Panc1 (cell line): ENCODE results near the gene PAK2. TPM values are rescaled to one million over a fixed set of nuclear protein-coding genes. Genes with fewer than 3 reads are reported as not detected.

Source experiments
- ATAC-seq: fragments of 200-7000 bp; cut with Tn5 transposase; 2 replicates; pipeline ENCODE4 v1.9.1; 2020; ENCODE audit warnings: mild to moderate bottlenecking, moderate library complexity
- BruUV-seq: library from RNA; stranded (reverse); fragments of 400-500 nt; replicated peaks from 2 replicates; lab custom pipeline; 2021; lab: Mats Ljungman, UMichigan
- CTCF ChIA-PET: fragments of 300-600 bp; sonication (Branson Sonifier 250); formaldehyde crosslinking; loops from one replicate; lab custom pipeline; 2022; ENCODE audit warnings: antibody characterized with exemption; lab: Charles Lee
- POLR2A ChIA-PET: fragments of 300-600 bp; sonication (Branson Sonifier 250); formaldehyde crosslinking; loops from one replicate; lab custom pipeline; 2022; ENCODE audit warnings: antibody characterized with exemption; lab: Charles Lee
- DNase-seq: peaks from one replicate; pipeline ENCODE4 v3.0.0-alpha.2; 2010; ENCODE audit warnings: low read depth, low spot score
- H3K27ac ChIP-seq: 2 replicates; pipeline ENCODE4 v1.5.1; 2011; ENCODE audit warnings: mild to moderate bottlenecking, low read length, inconsistent platforms
- H3K27me3 ChIP-seq: fragments of 200-500 bp; sonication (Bioruptor generic); 2 replicates; pipeline ENCODE4 v1.6.0; 2014; ENCODE audit warnings: low read length, inconsistent platforms; ENCODE audit not compliant: control insufficient read depth, insufficient read depth
- H3K36me3 ChIP-seq: fragments of 200-500 bp; sonication (Bioruptor generic); 2 replicates; pipeline ENCODE4 v1.5.1; 2014; ENCODE audit warnings: inconsistent platforms, mild to moderate bottlenecking, low read length, moderate library complexity; ENCODE audit not compliant: control insufficient read depth, insufficient read depth
- H3K4me1 ChIP-seq: 2 replicates; pipeline ENCODE4 v1.5.1; 2011; ENCODE audit warnings: inconsistent platforms, mild to moderate bottlenecking, low read length, moderate library complexity; ENCODE audit not compliant: control insufficient read depth, insufficient read depth
- H3K4me3 ChIP-seq, 2 experiments: 2 replicates each; pipeline ENCODE4 v1.5.1; 2011 to 2012; ENCODE audit warnings: low read depth in 2 of 2, low read length in 2 of 2, mild to moderate bottlenecking in 2 of 2, inconsistent platforms in 1 of 2, moderate library complexity in 1 of 2
- H3K9me3 ChIP-seq: fragments of 200-500 bp; sonication (Bioruptor generic); 2 replicates; pipeline ENCODE4 v1.5.1; 2014; ENCODE audit warnings: low read depth, mild to moderate bottlenecking, inconsistent platforms, low read length, moderate library complexity; ENCODE audit not compliant: control insufficient read depth, insufficient read depth
- POLR2AphosphoS5 ChIP-seq: IDR thresholded peaks from 2 replicates; pipeline ENCODE4 v1.6.1; 2012; ENCODE audit warnings: mild to moderate bottlenecking, low read depth, low read length, moderate library complexity
- REST ChIP-seq, 2 experiments: IDR thresholded peaks; 2 replicates each; pipeline ENCODE4 v1.6.1; 2011 to 2012; ENCODE audit warnings: low read depth in 2 of 2, control low read depth in 1 of 2, low read length in 1 of 2, mild to moderate bottlenecking in 1 of 2, moderate library complexity in 1 of 2; ENCODE audit not compliant: insufficient read depth in 1 of 2
- SIN3A ChIP-seq: IDR thresholded peaks from 2 replicates; pipeline ENCODE4 v1.6.1; 2012; ENCODE audit warnings: low read depth, mild to moderate bottlenecking, low read length, moderate library complexity, borderline replicate concordance; ENCODE audit not compliant: insufficient read depth
- TCF7L2 ChIP-seq: IDR thresholded peaks from 2 replicates; pipeline ENCODE4 v1.6.1; 2011; ENCODE audit warnings: mild to moderate bottlenecking, low read depth, low read length, inconsistent platforms
- in situ Hi-C: cut with HindIII; loops from 2 replicates; pipeline ENCODE4 v1.10.0; 2016; ENCODE audit warnings: low sequenced_read_pairs, low pct_unique_long_range_greater_than_20kb
- intact Hi-C: fragments of 100-400 bp; cut with micrococcal nuclease; formaldehyde crosslinking; loops from one replicate; pipeline ENCODE4 v1.10.0; 2022; ENCODE audit not compliant: unreplicated experiment
- total RNA-seq: library from RNA; stranded (reverse); gene quantifications from one replicate; pipeline ENCODE4 v1.2.1, GENCODE V29; 2021; ENCODE audit not compliant: unreplicated experiment
- TF ChIP-seq, protein P1 (sequence below): fragments of 450-650 bp; IDR thresholded peaks from 2 replicates; pipeline ENCODE4 v1.5.1; 2017; ENCODE audit warnings: mild to moderate bottlenecking

The PAK2 gene
- total RNA-seq, 1 experiment from 2014 or later: 185 TPM

DNA sequence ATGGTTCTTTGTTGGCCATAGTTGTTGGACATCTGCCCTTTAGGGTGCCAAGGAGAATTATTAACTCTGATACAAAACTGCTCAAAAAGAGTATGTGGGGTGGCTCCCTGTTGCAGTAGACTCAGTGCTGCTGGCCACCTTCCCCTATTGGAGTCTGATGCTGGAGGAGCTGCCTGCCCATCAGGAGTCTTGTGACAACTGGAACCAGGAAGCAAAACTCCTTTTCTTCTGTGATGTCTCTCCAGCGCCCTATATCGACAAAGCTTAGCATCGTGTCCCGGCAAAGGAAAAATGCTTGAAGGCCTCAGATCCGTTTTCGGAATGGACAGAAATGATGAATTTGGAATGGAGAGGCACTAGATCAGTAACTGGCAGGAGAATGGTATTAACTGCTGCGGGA, 23.5 kb downstream of the PAK2 start:
- TF ChIP-seq TCF7L2 (no peak), SIN3A (no peak), POLR2AphosphoS5 (no peak), REST (IDR thresholded peaks at IDR 0.05; ENCODE audit: insufficient read depth in 1 of 2, low read depth in 2 of 2, low read length in 1 of 2) (no peak)
- TF ChIP-seq, protein P1, sequence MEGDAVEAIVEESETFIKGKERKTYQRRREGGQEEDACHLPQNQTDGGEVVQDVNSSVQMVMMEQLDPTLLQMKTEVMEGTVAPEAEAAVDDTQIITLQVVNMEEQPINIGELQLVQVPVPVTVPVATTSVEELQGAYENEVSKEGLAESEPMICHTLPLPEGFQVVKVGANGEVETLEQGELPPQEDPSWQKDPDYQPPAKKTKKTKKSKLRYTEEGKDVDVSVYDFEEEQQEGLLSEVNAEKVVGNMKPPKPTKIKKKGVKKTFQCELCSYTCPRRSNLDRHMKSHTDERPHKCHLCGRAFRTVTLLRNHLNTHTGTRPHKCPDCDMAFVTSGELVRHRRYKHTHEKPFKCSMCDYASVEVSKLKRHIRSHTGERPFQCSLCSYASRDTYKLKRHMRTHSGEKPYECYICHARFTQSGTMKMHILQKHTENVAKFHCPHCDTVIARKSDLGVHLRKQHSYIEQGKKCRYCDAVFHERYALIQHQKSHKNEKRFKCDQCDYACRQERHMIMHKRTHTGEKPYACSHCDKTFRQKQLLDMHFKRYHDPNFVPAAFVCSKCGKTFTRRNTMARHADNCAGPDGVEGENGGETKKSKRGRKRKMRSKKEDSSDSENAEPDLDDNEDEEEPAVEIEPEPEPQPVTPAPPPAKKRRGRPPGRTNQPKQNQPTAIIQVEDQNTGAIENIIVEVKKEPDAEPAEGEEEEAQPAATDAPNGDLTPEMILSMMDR: no peak
- H3K36me3 ChIP-seq: no peaks in the 10 kb centered on the region
- DNase-seq (no peak), ATAC-seq (peak; percentile 27; the same call in 1 of the 2 replicates)
- intact Hi-C loops: no loop called here
- CTCF ChIA-PET: no interaction called here
- POLR2A ChIA-PET: no interaction called here
- no peaks in the 10 kb centered on the region for H3K9me3 ChIP-seq
- no peak overlapping the region for H3K27ac ChIP-seq
- no TSS peak for BruUV-seq
- no peak overlapping the region for H3K4me3 ChIP-seq
- H3K27me3 ChIP-seq: no peaks in the 10 kb centered on the region
- in situ Hi-C loops: no loop called here
- peaks cover 11% of the 10 kb centered on the region; the same call in 1 of the 2 replicates for H3K4me1 ChIP-seq

DNA sequence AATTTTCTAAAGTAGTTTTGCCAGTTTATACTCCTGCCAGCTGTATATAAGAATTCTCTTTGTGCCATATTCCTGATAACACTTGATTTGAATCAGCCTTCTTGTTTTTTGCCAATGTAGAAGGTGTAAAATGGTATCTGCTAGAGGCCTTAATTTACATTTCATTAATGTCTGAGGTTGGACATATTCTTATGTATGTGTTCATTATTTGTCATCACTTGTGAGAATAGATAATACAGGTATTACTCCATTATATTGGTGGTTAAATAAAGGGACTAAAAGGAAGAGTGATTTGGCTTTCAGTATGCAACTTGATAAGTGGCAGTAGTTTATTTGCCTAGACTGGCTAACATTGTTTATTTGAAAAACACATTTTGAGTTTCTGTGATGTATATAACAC, 25.8 kb downstream of the PAK2 start:
- Histone ChIP-seq H3K36me3 (no peaks in the 10 kb centered on the region), H3K27ac (no peak overlapping the region), H3K4me3 (no peak overlapping the region), H3K9me3 (no peaks in the 10 kb centered on the region), H3K4me1 (peaks cover 6% of the 10 kb centered on the region; the same call in 1 of the 2 replicates), H3K27me3 (no peaks in the 10 kb centered on the region)
- DNase-seq: no peak
- no peak for ATAC-seq
- TF ChIP-seq REST (IDR thresholded peaks at IDR 0.05; ENCODE audit: insufficient read depth in 1 of 2, low read depth in 2 of 2, low read length in 1 of 2) (no peak), POLR2AphosphoS5 (no peak), TCF7L2 (no peak), SIN3A (no peak)
- TF ChIP-seq, protein P1: no peak
- ChIA-PET POLR2A (no interaction called here), CTCF (no interaction called here)
- in situ Hi-C loops: no loop called here
- BruUV-seq: TSS peak; percentile 15
- intact Hi-C loops: no loop called here
